Measurements from ENCODE around the gene RGS6.
A peak's percentile ranks its signal among the peaks of the same experiment; 100 is the strongest.

The RGS6 gene

DNA sequence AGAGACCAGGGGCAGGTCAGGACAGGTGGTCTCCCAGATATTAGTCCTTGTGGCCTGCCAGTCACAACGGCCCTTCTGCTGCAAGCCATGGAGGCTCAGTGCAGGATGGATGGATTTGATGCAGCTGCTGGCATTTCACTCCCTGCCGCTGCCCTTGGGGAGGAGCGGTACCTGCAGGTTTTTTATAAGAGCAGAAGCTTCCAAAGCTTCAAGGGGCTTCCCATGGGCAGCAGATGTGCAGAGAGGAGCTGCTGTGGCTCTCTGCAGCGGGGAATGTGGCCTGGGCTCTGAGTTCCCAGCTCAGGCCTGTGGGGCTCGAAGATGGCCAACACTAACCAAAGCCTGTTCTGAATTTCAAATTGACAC is 582.4 kb downstream of the RGS6 start:
- TF ChIP-seq, protein P1, sequence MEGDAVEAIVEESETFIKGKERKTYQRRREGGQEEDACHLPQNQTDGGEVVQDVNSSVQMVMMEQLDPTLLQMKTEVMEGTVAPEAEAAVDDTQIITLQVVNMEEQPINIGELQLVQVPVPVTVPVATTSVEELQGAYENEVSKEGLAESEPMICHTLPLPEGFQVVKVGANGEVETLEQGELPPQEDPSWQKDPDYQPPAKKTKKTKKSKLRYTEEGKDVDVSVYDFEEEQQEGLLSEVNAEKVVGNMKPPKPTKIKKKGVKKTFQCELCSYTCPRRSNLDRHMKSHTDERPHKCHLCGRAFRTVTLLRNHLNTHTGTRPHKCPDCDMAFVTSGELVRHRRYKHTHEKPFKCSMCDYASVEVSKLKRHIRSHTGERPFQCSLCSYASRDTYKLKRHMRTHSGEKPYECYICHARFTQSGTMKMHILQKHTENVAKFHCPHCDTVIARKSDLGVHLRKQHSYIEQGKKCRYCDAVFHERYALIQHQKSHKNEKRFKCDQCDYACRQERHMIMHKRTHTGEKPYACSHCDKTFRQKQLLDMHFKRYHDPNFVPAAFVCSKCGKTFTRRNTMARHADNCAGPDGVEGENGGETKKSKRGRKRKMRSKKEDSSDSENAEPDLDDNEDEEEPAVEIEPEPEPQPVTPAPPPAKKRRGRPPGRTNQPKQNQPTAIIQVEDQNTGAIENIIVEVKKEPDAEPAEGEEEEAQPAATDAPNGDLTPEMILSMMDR (IDR thresholded peaks at IDR 0.05; ENCODE audit: low read depth, low read length), result no peak

DNA sequence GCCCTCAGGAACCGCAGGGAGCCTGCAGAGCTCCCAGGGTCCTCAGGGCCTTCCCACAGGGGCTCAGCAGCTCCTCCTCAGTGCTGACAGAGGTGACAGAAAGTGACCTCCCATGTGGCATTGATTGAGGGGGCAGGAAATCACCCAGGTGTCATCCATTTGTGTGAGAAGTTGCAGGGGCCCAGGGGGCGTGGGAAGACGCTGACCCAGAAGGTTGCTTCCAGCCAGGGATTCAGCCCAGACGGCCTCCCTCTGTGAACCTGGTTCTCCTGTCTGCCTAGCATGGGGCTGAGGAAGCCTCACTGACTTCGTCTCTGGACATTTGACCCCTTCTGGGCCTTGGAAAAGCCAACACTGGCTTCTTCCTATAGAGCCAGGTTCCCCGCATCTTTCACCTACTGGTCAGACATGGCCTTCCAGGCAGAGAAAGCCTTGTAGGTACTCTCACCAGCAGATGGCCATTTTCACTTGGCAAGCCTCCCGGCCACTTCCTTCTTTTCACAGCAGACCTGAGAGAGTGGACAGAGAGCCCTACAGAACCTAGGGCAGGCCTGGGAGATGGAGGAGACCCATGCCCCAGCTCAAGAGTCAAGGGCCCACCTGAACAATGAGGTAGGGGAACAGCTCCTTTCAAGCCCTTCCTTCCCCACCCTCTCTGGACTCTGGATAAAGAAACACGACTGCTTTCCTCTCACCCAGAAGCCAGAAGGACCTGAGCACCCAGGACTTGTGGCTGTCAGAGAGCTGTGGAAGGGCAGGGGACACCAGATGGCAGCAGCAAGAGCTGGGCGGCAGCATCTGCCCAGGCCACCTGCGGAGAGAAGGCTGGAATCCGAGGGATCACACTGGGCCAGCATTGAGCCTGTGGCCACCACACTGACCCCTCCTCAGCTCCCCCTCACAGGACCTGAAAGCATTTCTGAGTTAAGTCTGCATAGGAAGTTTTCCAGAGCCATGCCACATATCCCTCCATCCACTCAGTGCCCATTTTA is 583.8 kb downstream of the RGS6 start:
- DNase-seq (ENCODE audit: extremely low read depth, low read depth), result no peak
- TF ChIP-seq, protein P1 (IDR thresholded peaks at IDR 0.05; ENCODE audit: low read depth, low read length), result no peak; the same call in 1 of the 2 replicates

More for the DNA sequence above, 582.4 kb downstream of the RGS6 start:
- no peak for DNase-seq (ENCODE audit: extremely low read depth, low read depth)

DNA sequence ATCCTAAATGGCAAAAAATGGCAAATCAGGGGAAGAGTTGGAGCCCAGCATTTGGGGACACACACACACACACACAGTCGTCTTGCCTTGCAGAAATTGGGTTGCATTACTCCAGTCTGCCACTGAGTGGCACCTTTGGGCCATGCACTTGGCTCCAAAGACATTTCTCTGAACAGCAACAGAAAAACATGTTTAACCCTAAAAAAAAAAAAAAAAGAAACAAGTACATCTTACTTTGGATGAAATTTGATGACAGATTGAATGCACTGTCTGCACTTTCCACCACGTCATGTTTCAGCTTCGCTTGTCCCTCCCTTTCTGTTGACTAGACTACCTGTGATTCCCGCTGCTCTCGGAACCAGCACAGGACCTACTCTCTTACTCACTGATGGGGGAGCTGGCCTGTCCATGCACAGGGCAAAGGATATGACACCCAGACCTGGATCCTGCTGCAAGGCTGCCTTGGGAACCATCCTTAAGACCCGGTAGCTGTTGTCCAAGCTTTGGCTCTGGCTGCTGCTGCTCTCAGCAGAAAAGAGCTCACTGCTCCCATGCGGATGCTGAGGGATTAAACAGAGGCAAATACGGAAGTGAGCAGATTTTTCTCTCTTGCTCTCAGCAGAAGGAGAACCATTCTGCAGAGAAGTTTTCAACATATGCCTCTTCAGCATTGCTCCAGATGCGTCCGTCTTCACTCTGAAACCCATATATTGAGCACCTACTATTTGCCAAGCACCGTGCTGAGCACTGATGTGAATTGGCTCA is 584.9 kb downstream of the RGS6 start:
- TF ChIP-seq, protein P1 (IDR thresholded peaks at IDR 0.05; ENCODE audit: low read depth, low read length), result peak; percentile 90
- DNase-seq (ENCODE audit: extremely low read depth, low read depth), result peak; percentile 74

DNA sequence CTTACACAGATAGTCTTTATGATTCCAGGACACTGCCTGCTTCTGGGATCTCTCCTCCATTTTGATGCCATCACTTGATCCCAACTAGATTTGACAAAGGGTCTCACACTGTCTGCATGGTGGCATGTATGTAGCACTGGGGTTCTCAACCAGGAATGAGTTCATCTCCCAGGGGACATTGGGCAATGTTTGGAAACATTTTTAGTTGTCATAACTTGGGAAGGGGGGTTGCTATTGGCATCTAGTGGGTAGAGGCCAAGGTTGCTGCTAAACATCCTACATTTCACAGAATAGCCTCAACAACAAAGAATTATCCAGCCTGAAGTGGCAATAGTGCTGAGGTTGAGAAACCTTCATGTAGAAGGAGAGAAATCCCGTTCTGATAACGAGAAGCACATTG is 585.5 kb downstream of the RGS6 start:
- TF ChIP-seq, protein P1 (IDR thresholded peaks at IDR 0.05; ENCODE audit: low read depth, low read length), result no peak
- no peak for DNase-seq (ENCODE audit: extremely low read depth, low read depth)

- TF ChIP-seq, protein P1 (IDR thresholded peaks at IDR 0.05; ENCODE audit: low read depth, low read length), result no peak
- DNase-seq (ENCODE audit: extremely low read depth, low read depth), result no peak
Observed at GRCh38 chr14:72518809-72519377, 586.7 kb downstream of the RGS6 start.

DNA sequence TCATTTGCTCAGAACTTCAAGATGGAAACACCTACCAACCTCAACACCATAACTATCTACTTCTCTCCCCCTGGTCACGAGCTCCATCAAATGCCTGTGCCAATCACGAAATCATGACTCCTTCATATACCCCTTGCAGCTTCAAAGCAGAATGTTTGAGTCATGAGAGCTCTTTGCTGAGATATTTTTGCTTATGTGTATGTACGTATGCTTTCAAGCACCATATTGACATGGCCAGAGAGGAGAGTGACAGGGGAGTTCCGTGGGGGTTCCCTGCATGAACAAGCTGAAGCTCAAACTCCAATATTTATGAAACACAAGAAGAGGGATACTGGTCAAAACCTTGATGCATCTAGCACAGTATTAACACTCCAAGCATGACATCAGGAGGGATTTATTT is 587.3 kb downstream of the RGS6 start:
- TF ChIP-seq, protein P1 (IDR thresholded peaks at IDR 0.05; ENCODE audit: low read depth, low read length), result no peak
- no peak for DNase-seq (ENCODE audit: extremely low read depth, low read depth)
